Stimulated activated CD4-positive, alpha-beta T cell treated with anti-CD3 and anti-CD28 coated beads, TNF-alpha, amount 100 ng/mL, for 48 hours (primary cell): ENCODE data around the gene CLDN5.

ENCODE experiments used
- DNase-seq, 3 donors: peaks; one replicate each; pipeline ENCODE4 v3.0.0-alpha.2; 2020; ENCODE audit warnings: low read depth in 3 of 3

The CLDN5 gene

DNA sequence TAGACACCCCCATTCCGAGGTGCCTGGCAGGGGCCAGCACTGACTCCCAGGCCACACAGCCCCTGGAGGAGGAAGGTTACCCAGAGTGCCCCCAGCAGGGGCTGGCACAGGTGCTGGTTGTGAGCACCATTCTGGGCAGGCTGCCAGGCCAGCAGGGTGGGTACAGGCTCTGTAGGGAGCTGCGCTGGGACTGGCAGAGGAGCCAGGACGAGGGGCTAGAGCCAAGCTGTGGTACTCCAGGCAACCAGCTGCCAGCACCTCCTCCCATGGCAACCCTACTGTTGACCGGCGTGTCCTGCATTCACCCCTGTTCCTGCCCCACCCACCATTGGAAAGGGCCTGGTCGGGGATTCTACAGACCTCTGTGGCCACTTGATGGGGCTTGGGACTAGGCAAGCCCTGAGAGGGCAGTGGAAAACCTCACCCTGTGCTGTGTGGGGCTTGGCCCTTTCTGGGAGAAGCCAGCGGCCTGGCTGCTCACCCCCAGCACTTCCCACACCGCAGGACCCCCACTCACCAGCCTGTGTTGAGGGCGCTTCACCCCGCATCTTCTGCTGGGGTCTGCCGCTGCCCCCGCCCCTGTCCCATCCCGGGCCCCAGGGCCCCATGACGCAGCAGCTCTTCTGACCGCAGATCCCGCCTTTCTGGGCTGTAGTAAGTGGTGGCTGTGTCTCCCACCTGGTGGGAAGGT, 1.9 kb downstream of the CLDN5 start:
- DNase-seq, result no peak

DNA sequence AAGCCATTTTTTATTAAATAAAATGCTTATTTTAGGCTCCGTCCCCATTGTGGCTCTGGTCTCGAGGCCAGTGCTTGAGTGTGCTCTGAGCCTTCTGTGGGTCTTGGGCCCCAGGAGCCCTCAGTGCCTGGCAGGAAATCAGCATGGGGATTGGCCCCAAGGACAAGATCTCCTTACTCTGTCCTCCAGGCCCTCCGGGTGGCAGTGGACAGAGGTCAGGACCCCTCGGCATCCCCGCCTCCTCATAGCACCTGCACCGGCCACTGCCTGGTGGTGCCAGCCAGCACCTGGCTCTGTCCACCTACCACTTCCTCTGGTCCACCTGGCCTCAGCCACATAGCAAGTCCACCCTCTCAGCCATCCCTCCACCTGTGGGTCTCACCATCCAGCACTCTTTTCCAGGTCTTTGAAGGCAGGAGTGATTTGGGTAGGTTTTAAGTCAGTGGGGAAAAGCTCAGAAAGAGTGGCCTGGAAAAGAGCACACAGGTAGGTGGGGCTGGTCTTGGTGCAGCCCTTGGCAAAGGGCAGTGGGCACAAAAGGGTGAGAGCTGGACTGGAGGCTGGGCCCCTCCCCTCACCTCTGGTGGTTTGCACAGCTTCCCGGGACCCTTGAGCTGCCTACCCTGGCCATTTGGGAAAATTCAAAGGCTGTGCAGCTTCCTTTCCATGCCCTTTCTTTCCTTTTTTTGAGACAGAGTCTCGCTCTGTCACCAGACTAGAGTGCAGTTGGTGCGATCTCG, 3.5 kb downstream of the CLDN5 start:
- no peak for DNase-seq

DNA sequence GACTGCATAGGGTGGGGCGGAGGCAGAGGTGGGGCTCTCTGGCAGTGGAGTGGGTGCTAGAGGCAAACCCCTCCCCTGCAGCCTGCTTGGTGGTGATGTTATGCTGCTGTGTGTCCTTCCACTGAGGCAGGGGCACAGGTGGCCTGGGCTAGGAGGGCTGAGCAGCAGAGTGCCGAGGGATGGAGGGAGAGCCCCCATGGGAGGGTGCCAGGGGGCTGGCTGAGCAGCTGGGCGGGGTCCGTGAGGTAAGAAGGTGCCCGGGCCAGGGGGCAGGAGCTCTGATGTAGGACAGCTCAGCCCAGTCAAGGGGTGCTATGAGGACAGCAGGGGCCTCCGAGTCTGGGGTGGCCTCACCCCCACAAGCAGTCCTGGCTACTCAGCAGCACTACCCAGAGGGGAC, 4.2 kb downstream of the CLDN5 start:
- no peak for DNase-seq

DNA sequence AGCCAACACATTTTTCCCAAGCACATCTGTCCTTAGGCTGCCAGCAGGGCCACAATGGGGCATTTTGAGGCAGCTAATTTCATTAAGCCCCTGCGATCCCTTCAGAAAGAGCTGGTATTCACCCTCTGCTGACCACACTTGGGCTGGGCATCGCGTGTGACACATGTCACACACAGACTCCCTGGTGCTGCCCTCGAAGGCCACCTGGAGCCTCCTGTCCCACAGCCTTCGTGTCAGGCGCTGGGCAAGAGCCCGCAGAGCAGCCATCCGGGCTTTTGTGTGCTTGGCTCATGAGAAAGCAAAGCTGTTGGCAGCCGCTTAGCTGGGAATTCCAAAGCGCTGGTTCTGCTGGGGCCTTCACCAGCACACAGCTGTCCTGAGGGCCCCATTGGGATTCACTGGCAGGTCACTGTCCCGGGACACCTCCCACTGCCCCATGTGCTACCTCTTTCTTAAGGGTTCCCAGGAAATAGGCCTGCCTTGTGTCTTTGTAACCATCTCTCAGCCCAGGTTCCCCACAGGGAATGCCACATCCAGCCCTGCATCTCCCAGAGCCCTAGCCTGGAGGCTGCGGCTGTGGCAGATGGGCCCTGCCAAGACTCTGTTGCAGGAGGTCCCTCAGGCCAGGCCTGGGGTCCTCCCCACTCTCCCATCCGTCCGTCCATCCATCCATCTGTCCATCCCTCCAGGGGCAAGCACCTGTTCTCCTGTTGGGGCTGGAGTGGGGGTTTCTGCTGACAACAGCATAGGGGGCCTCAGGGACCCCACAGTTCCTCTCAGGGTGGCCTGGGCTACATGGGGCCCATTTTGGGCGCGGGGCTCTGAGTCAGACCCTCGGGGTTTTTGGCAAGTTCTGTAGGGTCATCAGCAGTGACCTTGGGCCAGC, 4.9 kb downstream of the CLDN5 start:
- no peak for DNase-seq

DNA sequence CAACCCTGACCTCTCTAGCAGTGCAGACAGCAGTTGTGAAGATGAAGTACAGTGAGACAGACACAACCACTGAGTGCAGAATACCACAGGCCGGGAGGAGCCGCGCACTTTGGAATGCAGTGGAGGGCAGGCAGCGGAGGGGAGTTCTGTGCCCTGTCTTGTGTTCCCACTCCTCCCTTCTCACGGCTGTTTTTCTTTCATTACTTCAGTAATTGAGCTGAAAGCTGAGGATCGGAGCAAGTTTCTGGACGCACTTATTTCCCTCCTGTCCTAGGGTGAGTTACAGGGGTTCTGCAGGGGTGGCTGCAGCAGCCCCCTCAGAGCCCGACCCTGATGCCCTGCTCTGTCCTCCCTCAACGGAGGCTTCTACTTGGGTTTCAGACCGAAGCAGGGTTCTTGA, 5.6 kb downstream of the CLDN5 start:
- no peak for DNase-seq

DNA sequence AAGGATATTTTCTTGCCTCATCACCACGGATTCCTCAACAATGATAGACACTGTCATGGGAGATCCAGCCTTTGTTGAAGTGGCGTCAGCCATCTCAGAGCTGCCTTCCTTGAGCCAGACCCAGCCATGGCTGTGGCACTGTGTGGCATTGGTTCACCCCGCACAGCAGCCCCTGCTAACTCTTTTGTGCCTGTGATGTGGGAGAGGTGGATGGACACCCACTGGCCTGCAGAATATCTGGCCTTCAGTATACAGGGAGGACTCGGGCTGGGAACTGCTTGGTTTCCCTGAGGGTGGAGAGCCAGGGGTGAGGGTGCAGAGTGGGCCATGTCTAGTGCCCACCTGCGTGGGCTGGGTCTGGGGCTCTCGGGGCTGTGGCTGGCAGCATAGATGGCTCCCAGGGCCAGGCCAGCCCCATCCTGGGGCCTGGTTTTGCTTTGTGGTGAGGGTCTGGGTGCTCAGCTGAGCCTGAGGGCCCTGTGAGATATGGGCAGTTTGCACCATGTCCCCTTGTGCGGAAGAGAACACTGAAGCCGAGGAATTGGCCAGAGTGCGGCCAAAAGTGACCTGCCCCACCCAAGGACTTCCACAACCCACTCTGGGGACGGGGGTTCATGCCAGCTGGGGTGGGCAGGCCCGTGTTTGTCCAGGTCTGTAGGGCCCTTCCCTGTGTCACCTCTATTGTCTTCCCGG, 6.1 kb downstream of the CLDN5 start:
- no peak for DNase-seq

DNA sequence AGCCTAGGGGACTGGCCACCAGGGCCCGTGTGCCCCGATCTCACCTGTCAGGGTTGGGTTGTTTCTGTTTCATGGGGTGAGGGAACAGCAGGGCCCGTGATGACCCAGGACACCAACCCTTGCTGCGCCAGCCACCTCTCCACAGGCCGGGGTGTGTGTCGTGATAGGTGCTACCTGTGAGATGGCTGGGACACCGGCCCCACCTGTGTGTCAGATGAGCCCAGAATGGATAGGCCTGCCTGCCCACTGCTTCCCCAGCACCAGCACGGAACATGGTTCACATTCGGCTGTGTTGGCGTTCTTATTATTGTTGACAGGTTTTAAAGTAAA, 7.1 kb downstream of the CLDN5 start:
- DNase-seq, result no peak

DNA sequence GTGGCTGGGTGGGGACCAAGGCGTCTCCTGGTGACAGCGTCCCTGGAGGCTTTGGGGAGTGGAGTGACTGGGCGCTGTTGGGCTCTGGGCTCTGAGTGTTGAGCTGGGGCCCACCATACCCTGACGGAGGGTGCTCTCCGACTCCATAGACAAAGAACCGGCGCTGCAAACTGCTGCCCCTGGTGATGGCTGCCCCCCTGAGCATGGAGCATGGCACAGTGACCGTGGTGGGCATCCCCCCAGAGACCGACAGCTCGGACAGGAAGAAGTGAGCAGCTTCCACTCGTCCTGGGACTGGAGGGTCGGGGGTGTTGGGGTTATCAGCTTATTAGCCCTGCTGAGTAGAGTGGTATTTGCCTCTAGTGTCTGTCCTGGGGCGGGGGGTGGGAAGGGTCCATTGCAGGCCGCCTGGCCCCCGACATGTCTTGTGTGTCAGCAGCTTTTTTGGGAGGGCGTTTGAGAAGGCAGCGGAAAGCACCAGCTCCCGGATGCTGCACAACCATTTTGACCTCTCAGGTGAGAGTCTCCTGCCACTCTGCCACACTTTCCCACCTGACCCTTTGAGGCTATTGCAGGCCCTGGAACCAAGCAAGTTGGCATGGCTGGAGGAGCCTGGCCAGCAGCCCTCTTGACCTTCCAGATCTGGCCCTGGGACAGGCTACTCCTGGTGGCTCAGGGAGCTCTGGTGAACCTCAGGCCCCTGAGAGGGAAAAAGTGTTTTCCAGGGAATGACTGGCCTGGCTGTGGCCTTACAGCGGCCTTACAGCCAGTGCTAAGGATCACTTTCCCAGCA, 7.6 kb downstream of the CLDN5 start:
- DNase-seq, result no peak

DNA sequence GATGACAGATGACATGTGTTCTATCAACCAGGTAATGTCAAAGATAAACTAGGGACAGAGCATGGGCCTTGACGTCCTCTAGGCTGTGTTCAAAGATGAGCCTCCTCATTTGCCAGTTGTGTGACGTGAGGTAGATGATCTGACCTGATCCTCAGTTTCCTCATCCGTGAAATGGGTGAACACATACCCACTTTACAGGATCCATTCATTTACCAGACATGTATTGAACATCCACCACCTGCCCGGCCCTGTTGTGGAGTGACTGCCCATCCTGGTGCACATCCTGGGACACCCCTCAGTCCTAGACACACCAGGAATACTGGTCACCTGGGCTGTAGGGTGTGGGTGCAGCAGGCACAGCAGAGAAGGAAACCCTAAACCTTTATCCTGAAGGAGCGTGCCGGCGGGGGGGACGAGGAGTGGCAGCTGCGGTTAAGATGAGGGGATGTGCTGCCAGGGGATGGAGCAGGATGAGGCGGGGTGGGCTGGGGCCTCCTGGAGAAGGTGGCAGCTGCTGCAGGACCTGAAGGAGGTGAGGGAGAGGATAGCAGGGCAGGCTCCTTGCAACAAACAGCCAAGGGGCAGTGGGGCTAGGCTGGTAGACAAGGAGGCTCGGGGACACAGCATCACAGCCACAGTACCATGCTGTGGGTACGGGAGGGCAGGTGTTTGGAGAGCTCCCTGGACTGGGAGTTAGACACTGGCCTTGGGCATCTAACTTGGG, 8.4 kb downstream of the CLDN5 start:
- no peak for DNase-seq

DNA sequence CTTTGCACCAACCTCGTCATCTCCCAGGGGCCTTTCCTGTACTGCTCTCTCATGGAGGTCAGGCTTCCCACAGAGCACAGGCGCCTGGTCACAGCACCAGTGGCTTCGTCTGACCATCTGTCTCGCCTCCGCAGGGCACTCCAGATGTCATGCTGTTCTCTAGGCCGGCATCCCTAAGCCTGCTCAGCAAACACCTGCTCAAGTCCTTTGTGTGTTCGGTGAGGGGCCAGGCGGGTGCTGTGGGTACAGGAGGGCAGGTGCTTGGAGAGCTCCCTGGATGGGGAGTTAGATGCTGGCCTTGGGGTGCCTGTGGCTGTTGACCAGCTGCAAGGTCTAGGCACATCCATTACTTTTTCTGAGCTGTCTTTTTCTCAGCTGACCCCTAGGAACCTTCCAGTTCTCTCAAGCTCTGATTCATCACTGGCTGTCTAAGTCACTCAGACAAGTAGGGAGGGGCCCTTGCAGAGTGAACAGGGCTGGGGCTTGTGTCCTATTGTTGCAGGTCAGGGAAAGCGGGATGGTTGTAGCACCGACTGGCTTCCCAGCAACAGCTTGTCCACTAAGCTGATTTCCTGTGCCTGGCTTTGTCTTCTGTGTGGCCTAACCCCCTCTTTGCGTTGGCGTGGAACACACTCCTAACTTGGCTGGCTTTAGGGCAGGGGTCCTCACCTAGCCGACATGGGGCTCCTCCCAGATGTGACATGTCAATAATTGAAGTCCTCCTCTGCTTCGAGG, 9.2 kb downstream of the CLDN5 start:
- DNase-seq, result no peak

DNA sequence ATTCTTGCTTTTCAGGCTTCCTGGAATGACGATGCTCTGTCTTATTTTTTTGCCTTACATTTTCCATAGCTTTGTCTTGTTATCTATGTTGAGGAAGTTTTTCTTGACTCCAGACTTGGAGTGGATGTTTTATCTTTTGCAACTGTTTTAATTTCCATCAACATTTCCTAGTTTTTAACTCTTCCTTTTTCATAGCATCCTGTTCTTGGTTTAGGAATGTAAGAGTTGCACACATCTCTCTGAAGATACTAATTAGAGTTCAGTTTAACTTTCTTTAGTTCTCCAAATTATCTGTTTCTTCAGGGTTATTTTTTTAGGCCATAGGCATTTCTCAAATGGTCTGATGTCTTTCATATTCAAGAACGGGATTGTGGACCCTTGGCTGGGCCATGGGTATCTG, 10.4 kb downstream of the CLDN5 start:
- no peak for DNase-seq

DNA sequence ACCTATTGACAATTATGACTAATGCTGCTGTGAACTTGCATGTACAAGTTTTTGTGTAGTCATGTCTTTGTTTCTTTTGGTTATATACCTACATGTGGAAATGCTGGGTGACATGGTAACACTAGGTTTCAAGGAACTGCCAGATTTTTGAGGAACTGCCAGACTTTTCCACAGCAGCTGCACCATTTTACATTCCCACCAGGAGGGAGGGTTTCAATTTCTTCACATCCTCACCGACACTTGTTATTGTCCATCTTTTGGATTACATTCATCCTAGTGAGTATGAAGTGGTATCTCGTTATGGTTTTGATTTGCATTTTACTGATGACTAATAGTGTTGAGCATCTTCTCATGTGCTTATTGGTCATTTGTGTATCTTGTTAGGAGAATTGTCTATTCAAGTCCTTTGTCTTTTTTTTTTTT, 13.3 kb downstream of the CLDN5 start:
- DNase-seq, result no peak

DNA sequence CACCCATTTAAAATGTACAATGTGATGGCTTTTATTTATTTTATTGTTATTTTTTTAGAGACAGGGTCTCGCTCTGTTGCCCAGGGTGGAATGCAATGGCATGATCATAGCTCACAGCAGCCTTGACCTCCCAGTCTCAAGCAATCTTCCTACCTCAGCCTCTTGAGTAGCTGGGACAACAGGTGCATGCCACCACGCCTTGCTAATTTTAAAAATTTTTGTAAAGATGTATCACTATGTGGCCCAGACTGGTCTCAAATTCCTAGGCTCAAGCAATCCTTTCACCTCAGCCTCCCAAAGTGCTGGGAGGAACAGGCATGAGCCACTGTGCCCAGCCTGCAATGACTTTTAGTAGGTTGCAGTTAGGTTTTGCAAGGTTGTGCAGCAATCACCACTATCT, 14.3 kb downstream of the CLDN5 start:
- DNase-seq, result no peak

DNA sequence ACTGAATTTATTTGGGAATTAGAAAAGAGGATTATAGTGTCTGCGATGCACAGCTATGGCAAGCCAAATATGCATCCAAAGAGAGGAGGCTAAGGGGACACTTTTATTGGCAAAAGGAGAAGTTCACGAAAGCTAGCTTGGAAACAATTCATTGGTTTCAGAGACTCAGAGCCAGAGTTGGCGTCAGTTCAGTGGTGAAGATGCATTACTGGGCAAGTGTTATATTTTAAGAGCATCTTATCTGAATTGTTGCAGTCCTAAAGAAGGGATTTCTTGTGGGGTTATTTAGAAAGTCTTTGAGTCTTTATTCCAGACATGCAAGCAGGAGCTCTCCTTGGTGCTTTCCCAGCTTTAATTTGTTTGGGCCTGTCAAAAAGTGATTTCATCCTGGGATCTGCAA, 15.0 kb downstream of the CLDN5 start:
- DNase-seq, result no peak

DNA sequence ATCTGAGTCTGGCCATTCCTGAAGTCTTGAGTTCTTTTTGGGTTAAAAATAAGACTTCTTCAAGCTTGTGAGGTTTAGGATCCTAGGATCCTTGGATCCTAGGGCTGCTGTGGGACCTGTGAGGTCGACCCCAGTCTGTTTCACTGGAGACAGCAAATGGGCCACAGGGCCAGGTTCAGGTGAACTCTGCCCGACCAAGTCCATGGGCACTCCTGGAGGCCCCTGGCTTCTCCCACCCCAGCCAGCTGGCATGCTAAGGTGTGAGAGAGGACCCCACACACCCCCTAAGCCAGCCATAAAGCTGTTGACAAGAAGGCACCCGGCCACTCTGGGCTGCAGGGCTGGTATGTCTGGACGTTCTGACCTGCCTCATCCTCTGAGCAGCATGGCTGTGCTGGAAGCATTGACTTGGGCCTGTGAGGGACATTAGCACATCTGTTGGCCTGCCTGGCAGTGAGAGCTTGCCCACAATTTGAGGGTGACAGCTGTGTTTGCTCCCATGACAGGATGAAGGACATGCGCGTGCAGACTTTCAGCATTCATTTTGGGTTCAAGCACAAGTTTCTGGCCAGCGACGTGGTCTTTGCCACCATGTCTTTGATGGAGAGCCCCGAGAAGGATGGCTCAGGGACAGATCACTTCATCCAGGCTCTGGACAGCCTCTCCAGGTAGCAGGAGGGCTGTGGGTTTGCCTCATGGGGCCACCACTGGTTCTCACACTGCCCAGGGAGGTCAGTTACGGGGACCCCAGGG, 16.0 kb downstream of the CLDN5 start:
- DNase-seq, result no peak

DNA sequence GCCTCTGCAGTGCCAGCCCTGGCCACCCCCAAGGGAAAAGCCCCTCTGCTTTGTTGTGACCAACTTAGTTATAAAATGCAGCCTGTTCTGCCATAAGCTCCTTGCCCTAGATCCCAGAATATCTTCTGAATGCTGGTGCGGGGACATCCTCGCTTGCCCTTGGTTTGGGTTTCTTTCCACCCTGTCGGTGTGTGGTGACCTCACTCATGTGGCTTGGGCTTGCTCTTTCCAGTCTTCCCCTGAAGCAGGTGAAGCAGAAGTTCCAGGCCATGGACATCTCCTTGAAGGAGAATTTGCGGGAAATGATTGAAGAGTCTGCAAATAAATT, 16.7 kb downstream of the CLDN5 start:
- no peak for DNase-seq

DNA sequence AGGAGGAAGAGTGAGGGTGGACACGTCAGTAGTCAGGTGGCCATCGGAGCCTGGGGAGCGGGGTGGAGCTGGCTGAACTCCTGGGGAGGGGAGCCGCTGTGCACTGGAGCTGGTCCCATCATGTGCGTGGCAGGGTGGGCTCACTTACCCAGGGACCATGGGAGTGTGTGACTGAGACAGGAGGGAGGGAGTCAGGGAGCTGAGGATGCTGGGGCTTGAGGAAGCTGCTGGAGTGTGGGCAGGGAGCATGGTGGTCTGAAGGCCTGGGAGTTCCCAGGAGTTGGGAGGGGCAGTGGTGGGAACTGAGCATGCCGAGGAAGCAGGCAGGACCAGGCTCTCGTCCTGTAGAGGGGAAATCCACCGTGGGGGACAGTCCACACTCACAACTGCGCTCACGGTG, 18.0 kb downstream of the CLDN5 start:
- DNase-seq, result no peak

DNA sequence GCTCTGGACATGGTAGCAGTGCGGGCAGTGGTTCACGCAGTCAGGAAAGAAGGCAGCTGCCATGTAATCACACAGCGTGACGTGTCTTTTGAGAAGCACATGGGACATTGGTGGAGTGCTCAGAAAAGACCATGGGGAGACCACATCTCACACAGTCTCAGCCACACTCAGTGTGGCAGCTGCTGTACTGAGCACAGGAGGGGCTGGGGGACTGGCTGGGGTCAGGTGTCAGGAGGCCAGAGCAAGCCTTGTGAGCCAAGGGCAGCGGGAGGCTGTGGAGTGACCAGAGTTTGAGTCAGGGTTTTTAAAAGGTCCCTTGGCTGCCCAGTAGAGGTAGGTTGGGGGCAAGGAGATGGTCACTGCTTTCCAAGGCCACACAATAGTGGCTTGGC, 18.5 kb downstream of the CLDN5 start:
- DNase-seq, result no peak
